ENCODE measurements around the gene PBLD.

The PBLD gene
- long read RNA-seq, partial matches to known transcripts = 1 of 8 reads
- long read RNA-seq, other reads (novel, unspliced or antisense) = 3 of 8 reads

- H3K27ac ChIP-seq (replicated peaks) = peak within 1 kb of the TSS; percentile 99
- peak within 1 kb of the TSS; percentile 78 for H3K4me3 ChIP-seq (replicated peaks; ENCODE audit: insufficient read depth, low read length)
- TF ChIP-seq CTCF (IDR thresholded peaks at IDR 0.05; ENCODE audit: insufficient read depth, low read length) (peak; percentile 36), SPI1 (IDR thresholded peaks at IDR 0.05; ENCODE audit: borderline replicate concordance, low read depth) (no peak), GABPA (IDR thresholded peaks at IDR 0.05; ENCODE audit: low read depth) (no peak), POLR2AphosphoS5 (IDR thresholded peaks at IDR 0.05; ENCODE audit: low read depth) (peak; percentile 89; the same call in 1 of the 2 replicates), REST (IDR thresholded peaks at IDR 0.05; ENCODE audit: insufficient replicate concordance, low read depth) (peak; percentile 41)
- peak in 1 of 2 experiments; percentile 68 for DNase-seq (ENCODE audit: low read depth in 1 of 2, low spot score in 1 of 2)
- no peaks in the 10 kb centered on the region for H3K27me3 ChIP-seq (ENCODE audit: insufficient read depth, poor library complexity, severe bottlenecking)
Observed at GRCh38 chr10:68332259-68333057, at the start of gene PBLD. Gene PBLD (minus strand): TSS chr10:68332928. CDS start chr10:68306844, 26,084 bp downstream.

GRCh38 chr10:68371604-68372003 is 38.9 kb upstream of the PBLD start:
- no peak for TF ChIP-seq GABPA (IDR thresholded peaks at IDR 0.05; ENCODE audit: low read depth)
- no peak for TF ChIP-seq SPI1 (IDR thresholded peaks at IDR 0.05; ENCODE audit: borderline replicate concordance, low read depth)
- no peak for TF ChIP-seq REST (IDR thresholded peaks at IDR 0.05; ENCODE audit: insufficient replicate concordance, low read depth)
- no peak for TF ChIP-seq CTCF (IDR thresholded peaks at IDR 0.05; ENCODE audit: insufficient read depth, low read length)
- no peak for TF ChIP-seq POLR2AphosphoS5 (IDR thresholded peaks at IDR 0.05; ENCODE audit: low read depth)
- Histone ChIP-seq H3K27me3 (ENCODE audit: insufficient read depth, poor library complexity, severe bottlenecking) (no peaks in the 10 kb centered on the region), H3K4me3 (replicated peaks; ENCODE audit: insufficient read depth, low read length) (no peak overlapping the region), H3K27ac (replicated peaks) (no peak overlapping the region)
- DNase-seq (ENCODE audit: low read depth in 1 of 2, low spot score in 1 of 2) = no peak

- TF ChIP-seq CTCF (IDR thresholded peaks at IDR 0.05; ENCODE audit: insufficient read depth, low read length) (no peak), REST (IDR thresholded peaks at IDR 0.05; ENCODE audit: insufficient replicate concordance, low read depth) (no peak), GABPA (IDR thresholded peaks at IDR 0.05; ENCODE audit: low read depth) (no peak), SPI1 (IDR thresholded peaks at IDR 0.05; ENCODE audit: borderline replicate concordance, low read depth) (no peak), POLR2AphosphoS5 (IDR thresholded peaks at IDR 0.05; ENCODE audit: low read depth) (no peak)
- H3K27ac ChIP-seq (replicated peaks) = no peak overlapping the region
- H3K4me3 ChIP-seq (replicated peaks; ENCODE audit: insufficient read depth, low read length) = no peak overlapping the region
- H3K27me3 ChIP-seq (ENCODE audit: insufficient read depth, poor library complexity, severe bottlenecking) = no peaks in the 10 kb centered on the region
- no peak for DNase-seq (ENCODE audit: low read depth in 1 of 2, low spot score in 1 of 2)
Observed at GRCh38 chr10:68367121-68367520, 34.4 kb upstream of the PBLD start.

Data from HL-60 (cell line).